Measurements from ENCODE around the gene NRXN3.
A peak's percentile ranks its signal among the peaks of the same experiment; 100 is the strongest.
"Not testable (repeated sequence)": the region's sequence is repeated elsewhere in the genome, so short reads cannot be mapped to it uniquely, and the experiment has no call there.

Gene NRXN3

DNA sequence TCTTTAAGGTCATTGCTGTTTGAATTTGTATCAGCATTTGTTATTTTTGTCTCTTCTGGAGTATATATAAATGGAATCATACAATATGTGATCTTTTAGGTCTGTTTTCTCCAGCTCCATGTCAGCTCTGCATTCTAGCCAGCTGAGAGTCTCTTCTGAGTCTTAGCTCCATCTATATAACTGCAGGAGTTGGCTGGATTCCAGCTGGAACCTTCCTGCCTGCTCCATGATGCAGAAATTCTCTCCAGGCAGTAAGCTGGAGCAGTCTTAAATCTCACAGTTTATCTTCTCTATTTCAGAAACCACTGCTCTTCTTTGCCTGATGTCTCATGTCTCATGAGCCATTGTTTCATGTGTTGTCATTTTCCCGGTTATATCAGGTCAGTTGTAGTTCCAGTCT, 827.6 kb downstream of the NRXN3 start:
- H3K4me3 ChIP-seq (ENCODE audit: low read depth, low read length) = no peak overlapping the region
- no peak for TF ChIP-seq CTCF (IDR thresholded peaks at IDR 0.05; ENCODE audit: borderline replicate concordance, insufficient read depth, low read depth, low read length)

GRCh38 chr14:79009286-79009685, 839.1 kb downstream of the NRXN3 start:
- no peak for TF ChIP-seq CTCF (IDR thresholded peaks at IDR 0.05; ENCODE audit: borderline replicate concordance, insufficient read depth, low read depth, low read length)
- no peak overlapping the region for H3K4me3 ChIP-seq (ENCODE audit: low read depth, low read length)

GRCh38 chr14:79011091-79011919, 841.1 kb downstream of the NRXN3 start:
- peak; percentile 29; the same call in 1 of the 2 replicates for TF ChIP-seq CTCF (IDR thresholded peaks at IDR 0.05; ENCODE audit: borderline replicate concordance, insufficient read depth, low read depth, low read length)
- no peak overlapping the region for H3K4me3 ChIP-seq (ENCODE audit: low read depth, low read length)

- H3K4me3 ChIP-seq (ENCODE audit: low read depth, low read length) = no peak overlapping the region
- no peak for TF ChIP-seq CTCF (IDR thresholded peaks at IDR 0.05; ENCODE audit: borderline replicate concordance, insufficient read depth, low read depth, low read length)
Observed at GRCh38 chr14:79011920-79012204, 841.7 kb downstream of the NRXN3 start.

DNA sequence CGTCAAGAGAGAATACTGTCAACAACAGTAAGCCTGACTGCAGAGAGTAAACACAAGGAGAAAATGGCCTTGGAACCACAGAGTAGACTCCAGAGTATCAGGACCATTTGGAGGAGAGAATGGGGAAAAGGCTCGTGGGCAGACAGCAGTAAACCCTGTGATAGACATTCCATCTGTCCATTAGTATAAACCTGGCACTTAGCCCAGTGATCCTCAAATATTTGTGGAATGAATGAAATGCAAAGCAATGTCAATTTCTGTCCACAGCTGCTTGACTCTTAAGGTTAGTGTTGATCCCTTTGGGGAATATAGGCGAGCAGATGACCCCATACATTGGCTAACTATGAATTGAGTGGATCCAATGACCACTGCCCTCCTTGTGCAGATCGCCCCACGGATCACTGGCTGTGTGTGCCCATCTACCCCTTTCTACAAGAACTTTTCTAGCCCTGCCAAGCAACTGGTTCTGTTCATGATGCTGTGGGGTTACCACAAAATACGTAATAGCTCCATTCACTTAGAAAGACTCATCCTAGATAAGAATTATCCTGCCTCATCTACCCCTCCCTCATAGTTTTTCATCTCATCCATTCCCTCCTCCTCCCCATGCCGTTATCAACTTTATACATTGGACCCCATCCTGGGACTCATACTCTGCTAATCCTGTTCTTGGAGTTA, 846.8 kb downstream of the NRXN3 start:
- TF ChIP-seq CTCF (IDR thresholded peaks at IDR 0.05; ENCODE audit: borderline replicate concordance, insufficient read depth, low read depth, low read length) = no peak
- H3K4me3 ChIP-seq (ENCODE audit: low read depth, low read length) = no peak overlapping the region

GRCh38 chr14:79017561-79017960, 847.4 kb downstream of the NRXN3 start:
- no peak overlapping the region for H3K4me3 ChIP-seq (ENCODE audit: low read depth, low read length)
- no peak for TF ChIP-seq CTCF (IDR thresholded peaks at IDR 0.05; ENCODE audit: borderline replicate concordance, insufficient read depth, low read depth, low read length)

- no peak overlapping the region for H3K4me3 ChIP-seq (ENCODE audit: low read depth, low read length)
- TF ChIP-seq CTCF (IDR thresholded peaks at IDR 0.05; ENCODE audit: borderline replicate concordance, insufficient read depth, low read depth, low read length) = no peak
Observed at GRCh38 chr14:79018836-79019235, 848.7 kb downstream of the NRXN3 start.

DNA sequence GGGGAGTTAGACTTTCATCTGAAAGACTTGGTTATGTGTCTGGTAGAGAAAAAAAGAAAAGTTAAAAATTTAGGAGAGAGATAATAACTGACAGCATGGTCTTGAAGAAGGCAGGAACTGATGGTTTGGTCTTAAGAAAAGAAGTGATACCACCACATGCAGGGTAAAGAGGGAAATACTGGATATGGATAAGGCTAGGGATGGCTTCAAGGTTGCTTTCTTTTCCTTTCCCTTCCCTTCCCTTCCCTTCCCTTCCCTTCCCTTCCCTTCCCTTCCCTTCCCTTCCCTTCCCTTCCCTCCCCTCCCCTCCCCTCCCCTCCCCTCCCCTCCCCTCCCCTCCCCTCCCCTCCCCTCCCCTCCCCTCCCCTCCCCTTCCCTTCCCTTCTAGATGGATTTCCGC, 849.7 kb downstream of the NRXN3 start:
- not testable (repeated sequence) for H3K4me3 ChIP-seq (ENCODE audit: low read depth, low read length)
